Stomach (tissue), 8 donors: Measurements from ENCODE around the gene LASP1NB.
A peak's percentile ranks its signal among the peaks of the same experiment; 100 is the strongest.

Source experiments
- DNase-seq, 2 donors: peaks; one replicate each; pipeline versions ENCODE4 v3.0.0 to v3.0.0-alpha.2; 2013 to 2019
- H3K27ac ChIP-seq, 5 donors: fragments of 200-600 bp in 4 of 5; sonication (generic) in 4 of 5; one replicate each; pipeline ENCODE4 v1.5.1; 2013 to 2019; ENCODE audit warnings: mild to moderate bottlenecking in 1 of 5, moderate library complexity in 1 of 5
- H3K27me3 ChIP-seq, 3 donors: fragments of 200-600 bp; sonication (generic); one replicate each; pipeline ENCODE4 v1.5.1; 2017 to 2019; ENCODE audit warnings: mixed run types in 1 of 3
- H3K36me3 ChIP-seq, 4 donors: fragments of 200-600 bp; sonication (generic); 1 replicate in 3 of 4; 2 replicates in 1 of 4; pipeline ENCODE4 v1.5.1; 2016 to 2019
- H3K4me1 ChIP-seq, 4 donors: fragments of 200-600 bp; sonication (generic); one replicate each; pipeline ENCODE4 v1.5.1; 2016 to 2019
- H3K4me3 ChIP-seq, 4 donors: fragments of 200-600 bp; sonication (generic) in 3 of 4; one replicate each; pipeline ENCODE4 v1.5.1; 2016 to 2019; ENCODE audit warnings: mild to moderate bottlenecking in 1 of 4
- H3K9me3 ChIP-seq, 4 donors: fragments of 200-600 bp; sonication (generic); one replicate each; pipeline ENCODE4 v1.5.1; 2016 to 2019
- EP300 ChIP-seq: sonication (generic); formaldehyde crosslinking; IDR thresholded peaks from one replicate; pipeline ENCODE4 v1.6.1; 2017; ENCODE audit warnings: antibody characterized with exemption
- POLR2A ChIP-seq, 4 donors: fragments of 450-650 bp; IDR thresholded peaks; one replicate each; pipeline ENCODE4 v1.6.1; 2016; ENCODE audit warnings: antibody characterized with exemption in 4 of 4, control low read depth in 2 of 4, mild to moderate bottlenecking in 1 of 4, moderate library complexity in 1 of 4
- POLR2AphosphoS5 ChIP-seq, 3 donors: sonication (generic); formaldehyde crosslinking; IDR thresholded peaks; one replicate each; pipeline ENCODE4 v1.6.1; 2016; ENCODE audit warnings: antibody characterized with exemption in 3 of 3
- WGBS, 5 donors: extraction: QIAGEN DNeasy Blood & Tissue Kit in 3 of 5; methylation state at CpG; one replicate each; pipeline versions ENCODE4 v1.1.5 to v1.1.7; 2013 to 2018; 5-methylcytosine and 5-hydroxymethylcytosine counted together
- intact Hi-C: fragments of 100-400 bp; cut with DNase I; formaldehyde crosslinking; loops from one replicate; pipeline ENCODE4 v1.15.1; 2023; ENCODE audit warnings: low total_unique reads
- TF ChIP-seq, protein P1 (sequence below), 7 experiments: fragments of 450-650 bp in 4 of 7; fragments of 200-600 bp in 3 of 7; sonication (generic) in 3 of 7; IDR thresholded peaks; one replicate each; pipeline ENCODE4 v1.5.1; 2016 to 2019; ENCODE audit warnings: antibody characterized with exemption in 7 of 7, control low read depth in 2 of 7, mild to moderate bottlenecking in 1 of 7
- donor health status: healthy with polysubstance abuse.
- donor health status: Bipolar disorder and iron deficiency.
- donor health status: healthy.

Gene LASP1NB

DNA sequence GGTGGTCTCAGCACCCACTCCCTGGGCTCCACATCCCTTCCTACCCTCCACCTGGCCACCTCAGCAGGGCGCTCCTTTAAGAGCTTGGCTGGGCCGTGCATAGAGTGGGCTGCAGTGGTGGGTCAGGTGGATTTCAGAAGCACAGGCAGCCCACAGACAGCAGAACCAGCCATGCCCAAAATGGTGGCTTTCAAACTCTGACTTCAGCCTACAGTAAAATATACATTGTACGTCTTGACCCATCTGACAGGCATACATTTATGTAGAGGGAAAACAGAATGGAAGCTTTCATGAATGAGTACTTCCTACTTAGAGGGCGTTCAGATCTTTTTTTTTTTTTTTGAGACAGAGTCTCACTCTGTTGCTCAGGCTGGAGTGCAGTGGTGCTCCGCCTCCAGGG, 26.0 kb upstream of the LASP1NB start:
- Histone ChIP-seq H3K4me1 (peaks cover 55 to 93% (median 75%) of the 10 kb centered on the region in 4 donors), H3K9me3 (no peaks in the 10 kb centered on the region), H3K36me3 (peaks cover 18 to 94% (median 76%) of the 10 kb centered on the region in 4 donors), H3K4me3 (peak overlapping the region in 2 of 4 donors; percentile 15 to 24), H3K27ac (peak overlapping the region; percentile 1 to 81 (median 76)), H3K27me3 (no peaks in the 10 kb centered on the region)
- no peak for TF ChIP-seq EP300
- TF ChIP-seq POLR2A (IDR thresholded peaks at IDR 0.05), result no peak
- TF ChIP-seq, protein P1, sequence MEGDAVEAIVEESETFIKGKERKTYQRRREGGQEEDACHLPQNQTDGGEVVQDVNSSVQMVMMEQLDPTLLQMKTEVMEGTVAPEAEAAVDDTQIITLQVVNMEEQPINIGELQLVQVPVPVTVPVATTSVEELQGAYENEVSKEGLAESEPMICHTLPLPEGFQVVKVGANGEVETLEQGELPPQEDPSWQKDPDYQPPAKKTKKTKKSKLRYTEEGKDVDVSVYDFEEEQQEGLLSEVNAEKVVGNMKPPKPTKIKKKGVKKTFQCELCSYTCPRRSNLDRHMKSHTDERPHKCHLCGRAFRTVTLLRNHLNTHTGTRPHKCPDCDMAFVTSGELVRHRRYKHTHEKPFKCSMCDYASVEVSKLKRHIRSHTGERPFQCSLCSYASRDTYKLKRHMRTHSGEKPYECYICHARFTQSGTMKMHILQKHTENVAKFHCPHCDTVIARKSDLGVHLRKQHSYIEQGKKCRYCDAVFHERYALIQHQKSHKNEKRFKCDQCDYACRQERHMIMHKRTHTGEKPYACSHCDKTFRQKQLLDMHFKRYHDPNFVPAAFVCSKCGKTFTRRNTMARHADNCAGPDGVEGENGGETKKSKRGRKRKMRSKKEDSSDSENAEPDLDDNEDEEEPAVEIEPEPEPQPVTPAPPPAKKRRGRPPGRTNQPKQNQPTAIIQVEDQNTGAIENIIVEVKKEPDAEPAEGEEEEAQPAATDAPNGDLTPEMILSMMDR (IDR thresholded peaks at IDR 0.05), result no peak
- TF ChIP-seq POLR2AphosphoS5 (IDR thresholded peaks at IDR 0.05), result no peak
- intact Hi-C loops, result no loop called here
- 78 to 93% (median 86%) methylated on average over 5 of the region's 5 CpGs for WGBS, 5 donors
- DNase-seq, result no peak

DNA sequence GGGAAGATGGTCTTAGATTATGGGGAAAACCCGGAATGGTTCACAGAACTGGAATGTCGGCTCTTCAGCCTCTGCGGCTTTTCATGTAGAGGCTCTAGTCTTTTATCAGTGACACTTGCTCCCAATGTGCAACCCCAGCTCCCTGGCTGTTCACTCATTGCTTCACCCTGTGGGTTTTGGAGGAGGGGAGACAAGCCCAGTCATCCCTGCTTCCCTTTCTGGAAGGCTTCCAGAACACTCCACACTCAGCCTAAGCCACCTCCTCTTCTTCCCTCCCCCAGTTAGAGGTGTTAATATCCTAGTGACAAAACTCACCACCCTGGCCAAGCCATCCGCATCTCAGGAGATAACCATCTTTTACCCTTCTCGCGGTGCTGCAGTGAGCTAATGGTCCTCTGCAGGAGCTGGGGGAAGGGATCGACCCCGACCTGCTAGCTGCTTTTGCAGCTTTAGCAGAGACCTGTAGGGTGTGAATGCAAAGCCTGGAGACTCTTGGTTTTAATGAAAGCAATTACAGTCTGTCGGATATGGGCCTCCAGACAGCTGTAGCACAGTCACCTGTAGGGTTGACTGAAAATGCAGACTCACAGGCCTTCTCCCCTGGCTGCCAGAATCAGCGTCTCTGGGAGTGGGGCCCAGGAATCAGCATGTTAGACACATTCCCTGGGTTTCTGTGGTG, 24.3 kb upstream of the LASP1NB start:
- no peak overlapping the region for H3K4me3 ChIP-seq
- peaks cover 54 to 88% (median 69%) of the 10 kb centered on the region in 4 donors for H3K4me1 ChIP-seq
- DNase-seq, result no peak
- no peak for TF ChIP-seq EP300
- TF ChIP-seq, protein P1 (IDR thresholded peaks at IDR 0.05), result no peak
- TF ChIP-seq POLR2AphosphoS5 (IDR thresholded peaks at IDR 0.05), result no peak
- no peak for TF ChIP-seq POLR2A (IDR thresholded peaks at IDR 0.05)
- intact Hi-C loops, result no loop called here
- H3K27ac ChIP-seq, result peak overlapping the region; percentile 18 to 81 (median 67)
- H3K9me3 ChIP-seq, result no peaks in the 10 kb centered on the region
- peaks cover 15 to 92% (median 74%) of the 10 kb centered on the region in 4 donors for H3K36me3 ChIP-seq
- no peaks in the 10 kb centered on the region for H3K27me3 ChIP-seq
- WGBS, 5 donors, result 28 to 42% (median 38%) methylated on average over 10 of the region's 10 CpGs

DNA sequence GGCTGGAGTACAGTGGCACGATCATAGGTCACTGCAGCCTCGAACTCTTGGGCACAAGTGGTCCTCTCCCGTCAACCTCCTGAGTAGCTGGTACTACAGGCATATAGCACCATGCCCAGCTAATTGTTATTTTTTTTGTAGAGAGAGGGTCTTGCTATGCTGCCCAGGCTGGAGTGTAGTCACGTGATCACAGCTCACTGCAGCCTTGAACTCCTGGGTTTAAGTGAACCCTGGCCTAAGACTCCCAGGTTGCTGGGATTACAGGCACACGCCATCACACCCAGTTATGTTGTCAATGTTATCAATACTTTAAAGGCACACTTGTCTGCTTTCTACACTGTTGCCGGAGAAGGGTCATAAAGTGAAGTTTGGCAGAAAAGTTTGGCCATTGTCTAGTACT, 22.0 kb upstream of the LASP1NB start:
- Histone ChIP-seq H3K9me3 (no peaks in the 10 kb centered on the region), H3K27ac (peak overlapping the region in 2 of 5 donors; percentile 25 to 77), H3K4me3 (no peak overlapping the region), H3K4me1 (peaks cover 55 to 88% (median 69%) of the 10 kb centered on the region in 4 donors), H3K36me3 (peaks cover 10 to 91% (median 69%) of the 10 kb centered on the region in 4 donors), H3K27me3 (no peaks in the 10 kb centered on the region)
- TF ChIP-seq POLR2AphosphoS5 (IDR thresholded peaks at IDR 0.05) (no peak), EP300 (no peak), POLR2A (IDR thresholded peaks at IDR 0.05) (no peak)
- TF ChIP-seq, protein P1 (IDR thresholded peaks at IDR 0.05), result no peak
- intact Hi-C loops, result no loop called here
- DNase-seq, result no peak
- WGBS, 5 donors, result 77 to 88% (median 83%) methylated on average over 6 of the region's 6 CpGs

DNA sequence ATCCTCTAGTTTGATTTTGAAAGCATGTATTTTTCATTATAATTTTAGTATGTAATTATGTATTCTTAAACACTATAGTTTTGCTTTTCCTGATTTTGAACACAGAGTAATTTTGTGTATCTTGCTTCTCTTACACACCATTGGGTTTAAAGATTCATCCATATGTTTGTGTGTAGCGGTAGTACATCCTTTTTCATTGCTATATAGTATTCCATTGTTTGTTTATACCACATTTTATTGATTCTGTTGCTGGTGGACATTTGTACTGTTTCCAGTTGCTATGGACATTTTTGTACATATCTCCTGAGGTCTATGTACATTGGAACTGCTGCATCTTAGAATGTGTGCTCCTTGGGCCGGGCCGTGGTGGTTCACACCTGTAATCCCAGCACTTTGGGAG, 20.5 kb upstream of the LASP1NB start:
- no peaks in the 10 kb centered on the region for H3K27me3 ChIP-seq
- no peak for TF ChIP-seq POLR2AphosphoS5 (IDR thresholded peaks at IDR 0.05)
- no peak for TF ChIP-seq POLR2A (IDR thresholded peaks at IDR 0.05)
- TF ChIP-seq, protein P1 (IDR thresholded peaks at IDR 0.05), result no peak
- TF ChIP-seq EP300, result no peak
- no peak overlapping the region for H3K27ac ChIP-seq
- intact Hi-C loops, result no loop called here
- no peak overlapping the region for H3K4me3 ChIP-seq
- H3K36me3 ChIP-seq, result peaks cover 0 to 88% (median 62%) of the 10 kb centered on the region in 4 donors
- DNase-seq, result no peak
- WGBS, 5 donors, result 93 to 100% (median 95%) methylated on average over 3 of the region's 3 CpGs
- H3K9me3 ChIP-seq, result no peaks in the 10 kb centered on the region
- peaks cover 50 to 86% (median 63%) of the 10 kb centered on the region in 4 donors for H3K4me1 ChIP-seq
